ENCODE results near the gene SMIM31. TPM values are rescaled to one million over a fixed set of nuclear protein-coding genes. Genes with fewer than 3 reads are reported as not detected.

SMIM31 gene
- total RNA-seq (ENCODE audit: insufficient read depth, low replicate concordance), result 3.6 TPM

GRCh38 chr4:164753873-164754488 lies at the start of gene SMIM31:
Gene SMIM31 (plus strand): TSS chr4:164754131. CDS start chr4:164770444, 16,313 bp downstream.
- DNase-seq (ENCODE audit: low spot score), result no peak

DNA sequence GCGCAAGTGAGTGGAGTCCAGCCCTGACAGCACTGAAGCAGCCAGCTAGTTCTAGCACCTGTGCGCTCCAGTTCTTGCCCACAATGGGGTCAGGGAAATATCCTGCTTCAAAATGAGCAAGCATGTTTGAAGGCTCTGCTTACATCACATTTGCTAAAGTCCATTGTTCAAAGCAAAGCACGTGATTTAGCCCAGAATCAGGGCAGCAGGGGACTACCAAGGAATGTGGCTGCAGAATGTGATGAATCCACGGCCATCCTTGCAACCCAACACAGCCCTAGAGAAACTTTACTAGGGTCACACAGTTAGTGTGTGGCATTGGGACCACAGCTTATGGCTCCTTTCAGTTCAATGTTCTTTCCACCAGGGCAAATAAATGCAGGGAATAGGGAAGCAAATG lies 47.3 kb upstream of the SMIM31 start:
- DNase-seq (ENCODE audit: low spot score), result no peak

DNA sequence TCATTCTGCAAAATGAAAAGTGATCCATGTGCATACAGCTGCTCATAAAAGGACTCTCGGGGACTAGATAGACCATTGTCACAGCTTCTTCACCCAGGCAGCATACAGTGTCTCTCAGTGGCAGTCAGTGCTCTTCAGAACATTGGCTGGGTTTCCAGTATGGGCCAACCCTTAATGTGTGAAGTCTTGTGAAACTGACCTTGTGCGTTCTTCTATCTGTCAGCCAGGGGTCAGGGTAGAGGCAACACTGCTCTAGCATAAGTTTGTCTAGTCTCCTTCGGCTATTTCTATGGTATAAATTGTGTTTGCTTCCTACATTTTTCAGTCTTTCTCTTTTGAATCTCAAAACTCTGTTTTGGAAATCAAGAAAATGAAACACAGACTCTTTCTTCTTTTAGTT lies 37.0 kb upstream of the SMIM31 start:
- no peak for DNase-seq (ENCODE audit: low spot score)

GRCh38 chr4:164718827-164719226 lies 35.1 kb upstream of the SMIM31 start:
- DNase-seq (ENCODE audit: low spot score), result no peak

- no peak for DNase-seq (ENCODE audit: low spot score)
Observed at GRCh38 chr4:164725066-164725465, 28.9 kb upstream of the SMIM31 start.

GRCh38 chr4:164730705-164731393 lies 23.1 kb upstream of the SMIM31 start:
- DNase-seq (ENCODE audit: low spot score), result no peak

DNA sequence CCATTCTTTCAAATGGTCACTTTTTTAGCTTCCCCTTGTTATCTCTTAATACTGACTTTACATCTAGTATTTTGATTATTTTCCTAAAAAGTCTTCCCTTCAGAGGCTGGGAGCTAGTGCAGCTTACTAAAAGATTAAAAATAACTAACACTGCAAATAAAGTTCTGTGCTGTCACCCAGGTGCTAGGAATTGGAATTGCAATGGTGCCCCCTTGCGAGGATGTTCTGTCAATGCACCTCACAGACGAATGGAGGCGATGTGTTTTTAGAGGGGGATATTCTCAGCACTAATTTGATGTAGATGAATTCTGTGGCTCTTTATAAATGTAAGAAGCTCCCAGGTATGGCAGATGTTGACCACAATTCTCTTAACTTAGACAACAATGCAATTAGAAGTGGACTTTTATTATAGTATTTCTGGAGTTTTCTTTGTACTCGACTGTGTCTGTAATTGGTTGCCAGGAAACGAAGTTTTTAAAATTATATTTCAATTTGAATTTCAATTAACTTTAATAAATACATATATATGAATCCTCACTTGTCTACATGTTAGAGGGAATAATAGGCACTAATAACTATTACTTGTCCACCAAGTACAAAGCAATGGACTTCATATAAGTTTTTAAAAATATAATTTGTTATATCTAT lies 22.0 kb upstream of the SMIM31 start:
- DNase-seq (ENCODE audit: low spot score), result peak; percentile 55

- no peak for DNase-seq (ENCODE audit: low spot score)
Observed at GRCh38 chr4:164734484-164734883, 19.4 kb upstream of the SMIM31 start.

GRCh38 chr4:164748375-164748774 lies 5.6 kb upstream of the SMIM31 start:
- DNase-seq (ENCODE audit: low spot score), result peak; percentile 26

DNA sequence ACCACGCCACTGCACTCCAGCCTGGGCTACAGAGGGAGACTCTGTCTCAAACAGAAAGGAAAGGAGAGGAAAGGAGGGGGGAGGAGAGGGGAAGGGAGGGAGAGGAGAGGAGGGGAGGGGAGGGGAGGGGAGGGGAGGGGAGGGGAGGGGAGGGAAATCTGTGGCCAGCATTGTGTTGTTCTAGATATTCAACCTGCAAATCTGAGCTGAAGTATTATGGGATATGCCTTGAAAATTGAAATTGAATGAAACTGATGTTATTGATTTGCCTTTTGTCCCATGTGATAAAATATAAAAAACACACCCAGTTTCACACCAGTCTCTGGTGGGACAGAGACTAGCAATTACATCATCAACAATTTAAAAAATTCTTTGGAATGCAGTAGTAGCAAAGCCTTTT lies 1.5 kb downstream of the SMIM31 start:
- no peak for DNase-seq (ENCODE audit: low spot score)

DNA sequence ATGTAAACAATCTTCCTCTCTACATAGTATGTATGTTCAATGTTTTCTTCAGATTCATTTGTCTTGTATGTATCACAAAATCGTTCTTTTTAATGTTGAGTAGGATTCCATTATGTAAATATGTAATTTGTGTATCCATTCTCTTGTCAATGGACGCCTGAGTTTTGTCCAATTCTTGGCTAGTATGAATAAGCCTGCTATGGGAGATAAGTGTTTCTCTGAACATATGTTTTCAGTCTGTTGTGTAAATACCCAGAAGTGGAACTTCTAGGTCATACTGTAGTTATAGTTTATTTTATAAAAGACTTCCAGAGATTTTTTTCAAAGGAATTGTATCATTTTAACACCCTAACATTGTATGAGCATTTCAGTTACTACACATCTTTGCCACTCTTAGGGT lies 2.8 kb downstream of the SMIM31 start:
- no peak for DNase-seq (ENCODE audit: low spot score)

DNA sequence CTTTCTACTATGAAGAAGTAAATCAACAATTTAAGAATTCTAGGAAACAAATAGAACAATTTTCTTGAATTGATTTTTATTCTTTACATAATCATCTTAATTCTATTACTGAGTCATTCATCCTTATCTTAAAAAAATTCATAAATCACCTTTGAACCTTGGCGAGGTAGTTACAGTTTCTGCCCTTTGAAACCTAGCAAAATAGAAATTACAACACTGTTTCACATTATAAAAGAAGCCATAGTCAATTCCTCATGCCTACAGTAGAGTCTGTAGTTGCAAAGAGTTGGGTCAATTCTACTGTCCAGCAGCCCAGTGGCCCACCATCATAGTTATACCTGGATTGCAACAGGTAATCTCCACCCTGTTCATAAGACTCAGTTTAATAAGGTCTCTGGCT lies 7.3 kb downstream of the SMIM31 start:
- no peak for DNase-seq (ENCODE audit: low spot score)

- no peak for DNase-seq (ENCODE audit: low spot score)
Observed at GRCh38 chr4:164761746-164762275, 7.9 kb downstream of the SMIM31 start.

DNA sequence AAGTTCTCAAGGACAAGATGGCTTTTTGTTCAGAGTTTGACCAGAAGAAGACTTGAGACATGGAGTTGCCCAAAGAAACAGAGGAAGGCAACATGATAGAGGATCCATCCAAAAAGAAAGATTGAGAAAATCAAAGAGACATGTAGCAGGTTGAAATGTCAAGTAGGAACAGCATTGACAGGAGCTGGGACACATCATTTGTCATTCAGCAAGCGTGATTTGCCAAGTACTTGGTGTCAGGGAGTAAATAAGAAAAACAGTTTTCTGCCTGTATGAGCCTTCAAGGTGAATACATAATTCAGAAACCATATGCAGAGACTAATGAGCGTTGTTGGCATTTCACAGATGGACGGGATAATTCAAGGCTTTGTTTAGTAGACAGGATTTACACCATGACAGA lies 11.2 kb downstream of the SMIM31 start:
- no peak for DNase-seq (ENCODE audit: low spot score)

GRCh38 chr4:164765833-164766232 lies 11.9 kb downstream of the SMIM31 start:
- DNase-seq (ENCODE audit: low spot score), result no peak

DNA sequence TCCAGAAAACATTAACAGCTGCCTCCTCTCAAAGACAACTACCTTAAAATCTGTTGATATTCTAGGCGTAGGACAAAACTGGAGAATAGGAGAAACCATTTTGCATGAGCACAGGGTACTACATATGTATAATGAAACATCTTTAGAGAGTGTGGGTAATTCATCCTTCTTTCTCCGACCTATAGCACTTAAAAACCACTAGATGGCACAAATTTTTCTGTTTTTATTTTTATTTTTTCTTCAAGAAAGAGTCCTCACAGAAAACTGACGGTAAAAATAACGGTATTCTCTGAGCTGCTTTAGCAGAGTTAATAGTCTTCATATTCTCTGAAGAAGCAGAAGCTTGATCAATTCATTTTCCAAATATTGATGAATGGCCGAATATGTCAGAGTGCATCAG lies 14.6 kb downstream of the SMIM31 start:
- DNase-seq (ENCODE audit: low spot score), result no peak

DNA sequence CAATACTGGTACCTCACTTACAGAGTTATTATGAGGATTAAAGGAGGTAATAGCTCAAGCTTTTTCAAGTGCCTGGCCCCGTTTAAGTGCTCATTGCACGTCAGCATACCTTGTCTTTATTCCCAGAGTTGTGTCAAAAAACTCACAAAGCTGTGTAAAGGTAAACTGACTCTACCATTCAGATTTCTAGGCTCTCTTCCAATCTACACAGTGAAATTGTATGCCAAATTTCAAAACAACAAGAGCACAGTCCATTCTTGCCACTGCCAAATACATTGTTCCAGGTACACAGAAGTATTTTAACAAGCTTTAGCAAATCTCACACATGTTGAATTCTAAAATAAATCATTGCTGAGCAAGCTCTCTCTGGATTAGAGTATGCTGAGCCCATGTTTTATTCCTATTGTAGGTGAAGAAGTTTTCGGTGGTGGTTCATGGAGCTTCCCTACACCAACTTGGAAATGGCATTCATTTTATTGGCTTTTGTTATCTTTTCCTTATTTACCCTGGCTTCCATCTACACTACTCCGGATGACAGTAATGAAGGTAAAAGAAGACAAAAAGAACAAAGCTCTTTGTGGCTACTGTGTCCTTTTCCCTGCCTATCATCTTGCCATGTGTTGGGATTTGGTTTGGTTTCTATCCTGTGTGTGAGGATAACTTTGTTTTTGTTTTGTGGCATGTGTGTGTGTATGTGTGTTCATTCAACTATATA lies 16.2 kb downstream of the SMIM31 start:
- DNase-seq (ENCODE audit: low spot score), result no peak

GRCh38 chr4:164771088-164771487 lies 17.2 kb downstream of the SMIM31 start:
- DNase-seq (ENCODE audit: low spot score), result no peak

DNA sequence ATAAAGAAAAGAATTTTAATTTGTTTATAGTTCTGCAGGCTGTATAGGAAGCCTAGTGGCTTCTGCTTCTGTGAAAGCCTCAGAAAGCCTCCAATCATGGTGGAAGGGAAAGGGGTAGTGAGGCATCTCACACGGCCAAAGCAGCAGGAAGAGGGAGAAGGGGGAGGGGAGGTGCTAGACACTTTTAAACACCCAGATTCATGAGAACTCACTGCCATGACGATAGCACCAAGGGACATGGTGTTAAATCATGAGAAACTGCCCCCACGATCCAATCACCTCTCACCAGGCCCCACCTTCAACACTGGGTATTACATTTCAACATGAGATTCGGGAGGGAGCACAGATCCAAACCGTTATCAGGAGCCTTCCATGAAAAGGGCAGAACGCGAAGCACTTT lies 18.1 kb downstream of the SMIM31 start:
- DNase-seq (ENCODE audit: low spot score), result no peak

GRCh38 chr4:164779080-164779479 lies 25.1 kb downstream of the SMIM31 start:
- no peak for DNase-seq (ENCODE audit: low spot score)

- peak; percentile 46 for DNase-seq (ENCODE audit: low spot score)
Observed at GRCh38 chr4:164779811-164780216, 25.9 kb downstream of the SMIM31 start.

GRCh38 chr4:164780839-164781238 lies 26.9 kb downstream of the SMIM31 start:
- no peak for DNase-seq (ENCODE audit: low spot score)
